OCI-LY1 (cell line): ENCODE data around the gene MAGEL2.
"Not testable (repeated sequence)": the region's sequence is repeated elsewhere in the genome, so short reads cannot be mapped to it uniquely, and the experiment has no call there.

Source experiments
- CTCF ChIP-seq: fragments of 200-600 bp; sonication (generic), shearing (Covaris generic); IDR thresholded peaks from 2 replicates; pipeline ENCODE4 v1.5.1; 2017; ENCODE audit warnings: mild to moderate bottlenecking, antibody characterized with exemption, low read length, moderate library complexity, mixed read lengths
- EZH2 ChIP-seq: fragments of 200-600 bp; sonication (generic), shearing (Covaris generic); IDR thresholded peaks from 2 replicates; pipeline ENCODE4 v1.8.0; 2017; ENCODE audit warnings: borderline replicate concordance, mixed run types, mild to moderate bottlenecking, antibody characterized with exemption, low read length, moderate library complexity, mixed read lengths

GRCh38 chr15:23597278-23597677 lies 50.4 kb downstream of the MAGEL2 start:
- not testable (repeated sequence) for TF ChIP-seq CTCF, EZH2
